Lower leg skin (tissue), 4 donors: ENCODE results near the gene ZPBP2. TPM values are rescaled to one million over a fixed set of nuclear protein-coding genes. Genes with fewer than 3 reads are reported as not detected.
"Not testable (repeated sequence)": the region's sequence is repeated elsewhere in the genome, so short reads cannot be mapped to it uniquely, and the experiment has no call there.

Source experiments
- DNase-seq, 2 donors: peaks; one replicate each; pipeline ENCODE4 v3.0.0-alpha.2; 2019; ENCODE audit warnings: low spot score in 2 of 2
- H3K4me3 ChIP-seq: fragments of 200-600 bp; sonication (generic); 2 replicates; pipeline ENCODE4 v1.5.1; 2017; ENCODE audit warnings: mild to moderate bottlenecking, low read depth; ENCODE audit not compliant: poor library complexity, severe bottlenecking
- CTCF ChIP-seq, 3 donors: fragments of 450-650 bp; IDR thresholded peaks; one replicate each; pipeline ENCODE4 v1.5.1; 2016; ENCODE audit warnings: antibody characterized with exemption in 3 of 3, mild to moderate bottlenecking in 3 of 3, moderate library complexity in 2 of 3
- POLR2A ChIP-seq, 2 donors: fragments of 450-650 bp; IDR thresholded peaks; one replicate each; pipeline ENCODE4 v1.6.1; 2016 to 2017; ENCODE audit warnings: antibody characterized with exemption in 2 of 2, mild to moderate bottlenecking in 1 of 2, moderate library complexity in 1 of 2
- whole genome bisulfite sequencing, 2 donors: methylation state at CpG; one replicate each; pipeline ENCODE4 v1.1.5; 2018; 5-methylcytosine and 5-hydroxymethylcytosine counted together
- intact Hi-C: fragments of 100-400 bp; cut with DNase I; formaldehyde crosslinking; loops from one replicate; pipeline ENCODE4 v1.15.0; 2023; ENCODE audit warnings: low total_unique reads
- total RNA-seq, 4 donors: library from RNA; depleted of rRNA; stranded (reverse); fragments of >200 nt; gene quantifications; one replicate each; pipeline ENCODE4 v1.1.0, GENCODE V29; 2016

Gene ZPBP2
- total RNA-seq, 4 donors from 2014 or later = not detected

DNA sequence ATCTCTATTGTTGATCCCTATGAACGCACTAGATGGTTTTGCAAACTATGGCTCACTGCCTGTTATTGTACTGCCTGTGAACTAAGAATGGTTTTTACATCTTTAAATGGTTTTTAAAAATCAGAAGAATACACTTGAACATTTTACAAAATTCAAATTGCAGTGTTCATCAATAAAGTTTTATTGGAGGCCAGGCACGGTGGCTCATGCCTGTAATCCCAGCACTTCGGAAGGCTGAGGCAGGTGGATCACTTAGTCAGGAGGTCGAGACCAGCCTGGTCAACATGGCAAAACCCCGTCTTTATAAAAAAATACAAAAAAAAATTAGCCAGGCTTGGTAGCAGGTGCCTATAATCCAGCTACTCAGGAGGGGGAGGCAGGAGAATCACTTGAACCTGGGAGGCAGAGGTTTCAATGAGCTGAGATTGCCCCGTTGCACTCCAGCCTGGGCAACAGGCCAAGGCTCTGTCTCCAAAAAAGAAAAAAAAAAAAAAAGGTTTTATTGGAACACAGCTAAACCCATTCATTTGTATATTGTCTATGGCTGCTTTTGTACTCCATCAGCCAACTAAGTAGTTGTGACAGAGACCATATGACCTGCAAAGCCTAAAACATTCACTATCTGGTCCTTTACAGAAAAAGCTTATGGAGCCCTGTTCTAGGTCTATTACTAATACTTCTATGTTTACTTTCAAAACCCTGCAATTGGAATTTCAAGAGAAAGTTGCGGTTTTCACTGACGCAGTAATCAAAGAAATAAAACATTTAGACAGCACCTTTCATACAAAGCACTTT lies 22.8 kb upstream of the ZPBP2 start:
- TF ChIP-seq POLR2A (IDR thresholded peaks at IDR 0.05) (no peak), CTCF (IDR thresholded peaks at IDR 0.05) (no peak)
- no peak overlapping the region for H3K4me3 ChIP-seq
- WGBS, 2 donors = 71 to 74% methylated on average over 8 of the region's 8 CpGs
- intact Hi-C loops = no loop called here
- DNase-seq = no peak

DNA sequence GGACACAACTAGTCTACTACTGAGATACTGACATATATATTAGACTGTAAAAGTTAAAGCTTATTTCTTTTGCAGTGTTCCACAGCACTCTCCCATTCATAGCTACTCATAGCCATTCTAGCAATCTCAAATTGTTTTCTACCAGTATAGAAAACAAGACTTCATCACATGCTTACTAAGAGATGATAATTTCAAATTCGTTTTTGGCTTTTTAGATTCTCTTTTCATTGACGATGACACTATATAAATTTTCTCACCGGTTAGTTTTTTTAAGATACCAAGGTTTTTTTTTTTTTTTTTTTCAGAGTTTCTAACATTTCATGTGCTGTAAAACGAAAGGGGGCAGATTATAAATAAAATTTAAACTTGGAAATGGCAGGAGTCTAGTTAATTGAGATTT lies 21.8 kb upstream of the ZPBP2 start:
- intact Hi-C loops = no loop called here
- no peak overlapping the region for H3K4me3 ChIP-seq
- 69 to 73% methylated on average over 4 of the region's 4 CpGs for WGBS, 2 donors
- no peak for TF ChIP-seq POLR2A (IDR thresholded peaks at IDR 0.05)
- TF ChIP-seq CTCF (IDR thresholded peaks at IDR 0.05) = no peak
- DNase-seq = no peak

GRCh38 chr17:39848600-39848999 lies 19.4 kb upstream of the ZPBP2 start:
- H3K4me3 ChIP-seq = no peak overlapping the region
- DNase-seq = no peak
- no peak for TF ChIP-seq CTCF (IDR thresholded peaks at IDR 0.05)
- TF ChIP-seq POLR2A (IDR thresholded peaks at IDR 0.05) = no peak
- WGBS, 2 donors = 76 to 87% methylated on average over 4 of the region's 4 CpGs
- intact Hi-C loops = no loop called here

DNA sequence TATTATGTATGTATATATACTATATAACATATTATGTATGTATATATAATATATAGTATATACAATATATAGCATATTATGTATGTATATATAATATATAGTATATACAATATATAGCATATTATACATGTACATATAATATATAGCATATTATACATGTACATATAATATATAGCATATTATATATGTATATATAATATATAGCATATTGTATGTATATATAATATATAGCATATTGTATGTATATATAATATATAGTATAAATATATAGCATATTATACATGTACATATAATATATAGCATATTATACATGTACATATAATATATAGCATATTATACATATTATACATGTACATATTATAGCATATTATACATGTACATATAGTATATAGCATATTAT lies 17.8 kb upstream of the ZPBP2 start:
- H3K4me3 ChIP-seq, DNase-seq, intact Hi-C loops: not testable (repeated sequence)

GRCh38 chr17:39852239-39852638 lies 15.8 kb upstream of the ZPBP2 start:
- TF ChIP-seq CTCF (IDR thresholded peaks at IDR 0.05) (no peak), POLR2A (IDR thresholded peaks at IDR 0.05) (no peak)
- DNase-seq = no peak
- intact Hi-C loops = no loop called here
- 56 to 57% methylated on average over 3 of the region's 3 CpGs for WGBS, 2 donors
- H3K4me3 ChIP-seq = no peak overlapping the region

DNA sequence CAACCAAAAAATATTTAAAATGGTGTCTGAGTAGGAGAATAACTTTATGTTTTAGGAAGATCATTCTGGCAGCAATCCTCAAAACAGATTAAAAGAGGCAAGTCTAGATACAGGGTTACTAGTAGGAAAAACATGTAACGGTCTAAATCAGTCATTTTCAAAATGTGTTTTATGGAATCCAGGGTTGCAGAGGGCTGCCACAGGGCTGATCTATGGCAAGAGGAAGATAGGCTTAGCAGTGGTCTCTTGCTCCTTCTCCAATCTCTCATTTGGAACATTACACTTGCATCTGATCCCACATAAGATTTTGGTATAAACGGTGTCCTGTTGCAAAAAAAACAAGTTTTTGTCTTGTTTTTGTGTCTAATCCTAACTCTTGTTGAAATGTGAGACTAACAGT lies 13.1 kb upstream of the ZPBP2 start:
- no peak for TF ChIP-seq CTCF (IDR thresholded peaks at IDR 0.05)
- no peak for TF ChIP-seq POLR2A (IDR thresholded peaks at IDR 0.05)
- intact Hi-C loops = no loop called here
- no peak overlapping the region for H3K4me3 ChIP-seq
- 75 to 78% methylated on average over 2 of the region's 2 CpGs for WGBS, 2 donors
- DNase-seq = no peak

DNA sequence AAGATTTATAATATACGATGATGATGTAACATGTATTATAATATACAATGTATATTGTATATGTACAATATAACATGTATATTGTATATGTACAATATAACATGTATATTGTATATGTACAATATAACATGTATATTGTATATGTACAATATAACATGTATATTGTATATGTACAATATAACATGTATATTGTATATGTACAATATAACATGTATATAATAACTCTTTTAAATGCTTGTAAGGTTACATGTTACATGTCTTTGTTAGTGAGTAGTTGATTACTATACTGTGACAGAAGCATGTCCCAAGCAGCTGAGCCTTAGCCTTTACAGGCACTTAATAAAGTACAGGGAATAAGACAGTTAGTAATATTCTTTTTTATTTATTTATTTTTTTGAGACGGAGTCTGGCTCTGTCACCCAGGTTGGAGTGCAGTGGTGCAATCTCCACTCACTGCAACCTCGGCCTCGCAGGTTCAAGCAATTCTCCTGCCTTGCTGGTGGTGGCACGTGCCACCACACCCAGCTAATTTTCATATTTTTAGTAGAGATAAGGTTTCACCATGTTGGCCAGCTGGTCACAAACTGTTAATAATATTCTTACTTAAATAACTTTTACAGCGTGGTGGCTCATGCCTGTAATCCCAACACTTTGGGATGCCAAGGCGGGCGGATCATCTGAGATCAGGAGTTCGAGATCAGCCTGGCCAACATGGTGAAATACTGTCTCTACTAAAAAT lies 11.9 kb upstream of the ZPBP2 start:
- H3K4me3 ChIP-seq, DNase-seq, intact Hi-C loops: not testable (repeated sequence)
- 80 to 85% methylated on average over 9 of the region's 9 CpGs for WGBS, 2 donors
